ENCODE results near the gene PRSS3. TPM values are rescaled to one million over a fixed set of nuclear protein-coding genes. Genes with fewer than 3 reads are reported as not detected.

Gene PRSS3
- polyA plus RNA-seq, 1 donor (not counting 4 experiments of a cell fraction or from before 2014, with no cell fraction given) = 9.1 TPM

GRCh38 chr9:33750307-33750838 is 45.0 kb upstream of the PRSS3 start:
- H4K20me1 ChIP-seq (ENCODE audit: control insufficient read depth, extremely low read depth, insufficient read depth, low read length) = no peaks in the 10 kb centered on the region
- peak overlapping the region; percentile 60 for H3K9ac ChIP-seq (ENCODE audit: control insufficient read depth, extremely low read depth, insufficient read depth, low read length)
- DNase-seq (ENCODE audit: low read depth, low spot score) (no peak), FAIRE-seq (no peak)
- H3K27me3 ChIP-seq (ENCODE audit: control insufficient read depth, extremely low read depth, insufficient read depth, low read length) = no peaks in the 10 kb centered on the region
- dilution Hi-C loops (cut with MboI; ENCODE audit: extremely low pct_ligation_motif_present, low sequenced_read_pairs) = no loop called here
- H3K4me3 ChIP-seq (ENCODE audit: control insufficient read depth in 2 of 3, extremely low read depth in 1 of 3, insufficient read depth in 2 of 3, low read depth in 1 of 3, low read length in 3 of 3) = peak overlapping the region; percentile 64 to 75 (median 71)
- TF ChIP-seq EZH2 (IDR thresholded peaks at IDR 0.05; ENCODE audit: low read length) (no peak), CTCF (optimal IDR thresholded peaks at IDR 0.05 in 1 of 3, IDR thresholded peaks at IDR 0.05 in 1 of 3, conservative IDR thresholded peaks at IDR 0.05 in 1 of 3; ENCODE audit: extremely low read depth in 1 of 3, insufficient read depth in 2 of 3, low read length in 3 of 3) (no peak)
- H3K27ac ChIP-seq (ENCODE audit: control insufficient read depth, insufficient read depth, low read length) = peak overlapping the region; percentile 59
- no peaks in the 10 kb centered on the region for H3K9me1 ChIP-seq (ENCODE audit: control insufficient read depth, extremely low read depth, insufficient read depth, low read length)
- peak overlapping the region; percentile 86 for H2AFZ ChIP-seq (ENCODE audit: control insufficient read depth, low read length)
- H3K79me2 ChIP-seq (ENCODE audit: control insufficient read depth, insufficient read depth, low read length) = peaks cover 17% of the 10 kb centered on the region
- H3K36me3 ChIP-seq (ENCODE audit: control insufficient read depth in 2 of 2, extremely low read depth in 1 of 2, insufficient read depth in 2 of 2, low read length in 2 of 2) = no peaks in the 10 kb centered on the region
- H3K9me3 ChIP-seq (ENCODE audit: control insufficient read depth, low read depth, low read length) = no peaks in the 10 kb centered on the region
- peaks cover 19% of the 10 kb centered on the region for H3K4me1 ChIP-seq (ENCODE audit: control insufficient read depth, extremely low read depth, insufficient read depth, low read length)
- H3K4me2 ChIP-seq (ENCODE audit: control insufficient read depth, extremely low read depth, insufficient read depth, low read depth, low read length) = peak overlapping the region; percentile 86

GRCh38 chr9:33750839-33751339 is 44.5 kb upstream of the PRSS3 start:
- peak overlapping the region; percentile 64 to 75 (median 71) for H3K4me3 ChIP-seq (ENCODE audit: control insufficient read depth in 2 of 3, extremely low read depth in 1 of 3, insufficient read depth in 2 of 3, low read depth in 1 of 3, low read length in 3 of 3)
- H3K4me2 ChIP-seq (ENCODE audit: control insufficient read depth, extremely low read depth, insufficient read depth, low read depth, low read length) = peak overlapping the region; percentile 86
- H4K20me1 ChIP-seq (ENCODE audit: control insufficient read depth, extremely low read depth, insufficient read depth, low read length) = no peaks in the 10 kb centered on the region
- H3K9ac ChIP-seq (ENCODE audit: control insufficient read depth, extremely low read depth, insufficient read depth, low read length) = peak overlapping the region; percentile 60
- H3K4me1 ChIP-seq (ENCODE audit: control insufficient read depth, extremely low read depth, insufficient read depth, low read length) = peaks cover 19% of the 10 kb centered on the region
- no peaks in the 10 kb centered on the region for H3K27me3 ChIP-seq (ENCODE audit: control insufficient read depth, extremely low read depth, insufficient read depth, low read length)
- TF ChIP-seq EZH2 (IDR thresholded peaks at IDR 0.05; ENCODE audit: low read length) = no peak
- no peak for TF ChIP-seq CTCF (optimal IDR thresholded peaks at IDR 0.05 in 1 of 3, IDR thresholded peaks at IDR 0.05 in 1 of 3, conservative IDR thresholded peaks at IDR 0.05 in 1 of 3; ENCODE audit: extremely low read depth in 1 of 3, insufficient read depth in 2 of 3, low read length in 3 of 3)
- no peaks in the 10 kb centered on the region for H3K9me3 ChIP-seq (ENCODE audit: control insufficient read depth, low read depth, low read length)
- DNase-seq (ENCODE audit: low read depth, low spot score) (no peak), FAIRE-seq (no peak)
- dilution Hi-C loops (cut with MboI; ENCODE audit: extremely low pct_ligation_motif_present, low sequenced_read_pairs) = no loop called here
- no peaks in the 10 kb centered on the region for H3K36me3 ChIP-seq (ENCODE audit: control insufficient read depth in 2 of 2, extremely low read depth in 1 of 2, insufficient read depth in 2 of 2, low read length in 2 of 2)
- H3K79me2 ChIP-seq (ENCODE audit: control insufficient read depth, insufficient read depth, low read length) = peaks cover 21% of the 10 kb centered on the region
- H3K9me1 ChIP-seq (ENCODE audit: control insufficient read depth, extremely low read depth, insufficient read depth, low read length) = no peaks in the 10 kb centered on the region
- peak overlapping the region; percentile 59 for H3K27ac ChIP-seq (ENCODE audit: control insufficient read depth, insufficient read depth, low read length)
- peak overlapping the region; percentile 67 for H2AFZ ChIP-seq (ENCODE audit: control insufficient read depth, low read length)
